ENCODE measurements around the gene FAN1. TPM values are rescaled to one million over a fixed set of nuclear protein-coding genes. Genes with fewer than 3 reads are reported as not detected.
A peak's percentile ranks its signal among the peaks of the same experiment; 100 is the strongest.

FAN1 gene
- total RNA-seq, 1 donor from 2014 or later, result 26.6 TPM

- Histone ChIP-seq H3K4me3 (ENCODE audit: low read length in 3 of 3) (peak within 1 kb of the TSS; percentile 89 to 98 (median 94)), H3K9me3 (ENCODE audit: control insufficient read depth in 3 of 3, low read length in 3 of 3) (no peaks in the 10 kb centered on the region), H3K9ac (ENCODE audit: low read depth in 1 of 3, low read length in 3 of 3) (peak within 1 kb of the TSS; percentile 95 to 99 (median 97)), H3K27me3 (ENCODE audit: control insufficient read depth in 3 of 3, insufficient read depth in 3 of 3, low read length in 3 of 3) (no peaks in the 10 kb centered on the region), H3K36me3 (ENCODE audit: control insufficient read depth in 3 of 3, insufficient read depth in 3 of 3, low read length in 3 of 3) (peaks cover 0 to 5% (median 0%) of the 10 kb centered on the region in 3 donors), H3K27ac (ENCODE audit: low read depth, low read length) (peak within 1 kb of the TSS; percentile 96), H3K4me1 (ENCODE audit: control insufficient read depth in 3 of 3, insufficient read depth in 3 of 3, low read length in 3 of 3) (peaks cover 21 to 37% (median 24%) of the 10 kb centered on the region in 3 donors)
These were observed 87.8 kb downstream of the FAN1 start, which contains the start of gene MTMR10 for GRCh38 chr15:30991255-30992235. Gene MTMR10, minus strand, starts transcription at chr15:30991628. Its CDS starts 122 bp downstream, at chr15:30991506.

DNA sequence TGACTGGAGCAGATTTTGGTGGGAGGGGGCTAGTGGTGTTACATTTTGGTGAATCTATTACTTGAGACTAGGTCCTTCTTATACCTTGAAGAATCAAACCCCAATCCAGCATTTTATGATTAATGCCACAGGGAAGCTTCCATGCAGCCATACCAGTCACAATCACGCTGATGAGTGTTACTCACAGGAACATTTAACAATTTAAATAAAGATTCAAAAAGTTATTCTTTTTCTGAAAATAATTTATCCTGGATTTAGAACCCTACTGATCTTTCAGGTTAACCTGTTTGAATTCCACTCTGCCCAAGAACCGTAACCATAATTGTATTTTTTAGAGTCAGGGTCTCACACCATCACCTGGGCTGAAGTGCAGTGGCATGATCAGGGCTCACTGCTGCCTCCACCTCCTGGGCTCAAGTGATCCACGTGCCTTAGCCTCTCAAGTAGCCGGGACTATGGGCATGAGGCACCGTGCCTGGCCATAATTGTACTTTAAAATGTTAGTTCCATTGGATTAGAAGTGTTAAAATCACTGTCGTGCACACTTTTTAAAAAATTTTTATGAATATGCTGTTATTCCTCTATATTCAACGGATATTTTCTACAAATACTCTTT, 88.6 kb downstream of the FAN1 start:
- Histone ChIP-seq H3K4me3 (ENCODE audit: low read length in 3 of 3) (peak overlapping the region; percentile 85 to 98 (median 89)), H3K9ac (ENCODE audit: low read depth in 1 of 3, low read length in 3 of 3) (peak overlapping the region; percentile 89 to 99 (median 97)), H3K36me3 (ENCODE audit: control insufficient read depth in 3 of 3, insufficient read depth in 3 of 3, low read length in 3 of 3) (no peaks in the 10 kb centered on the region), H3K27me3 (ENCODE audit: control insufficient read depth in 3 of 3, insufficient read depth in 3 of 3, low read length in 3 of 3) (no peaks in the 10 kb centered on the region), H3K9me3 (ENCODE audit: control insufficient read depth in 3 of 3, low read length in 3 of 3) (no peaks in the 10 kb centered on the region), H3K27ac (ENCODE audit: low read depth, low read length) (peak overlapping the region; percentile 96), H3K4me1 (ENCODE audit: control insufficient read depth in 3 of 3, insufficient read depth in 3 of 3, low read length in 3 of 3) (peaks cover 15 to 29% (median 22%) of the 10 kb centered on the region in 3 donors)

Small RNA genes lying within 50 kb of the gene (small RNA-seq; reads per million reads assigned to genes)
- gene RNU6-466P, result not detected

Other genes with a start within 250 kb of the FAN1 start
- gene MTMR10, start 87.7 kb downstream of the FAN1 start, total RNA-seq, result 21.4 TPM
- not detected for gene TRPM1, start 197.8 kb downstream of the FAN1 start, total RNA-seq